ENCODE measurements around the gene TSPAN32.

- TF ChIP-seq ZNF70 (CRISPR knock-in tag; IDR thresholded peaks at IDR 0.05) (no peak), RARB (CRISPR knock-in tag; IDR thresholded peaks at IDR 0.05) (no peak), ESRRG (CRISPR knock-in tag; IDR thresholded peaks at IDR 0.05) (no peak), PATZ1 (CRISPR knock-in tag; IDR thresholded peaks at IDR 0.05; ENCODE audit: borderline replicate concordance) (no peak), ZFP3 (CRISPR knock-in tag; IDR thresholded peaks at IDR 0.05) (no peak), POU6F1 (CRISPR knock-in tag; IDR thresholded peaks at IDR 0.05; ENCODE audit: borderline replicate concordance, low read depth) (no peak), ZNF8 (CRISPR knock-in tag; IDR thresholded peaks at IDR 0.05) (no peak)
Observed at GRCh38 chr11:2302896-2303626, 1.2 kb downstream of the TSPAN32 start.

All from SK-N-SH treated with all-trans-retinoic acid at 6 μM for 48 hours (cell line).